DLD1 (cell line): ENCODE measurements around the gene NEDD4L.
"Not testable (repeated sequence)": the region's sequence is repeated elsewhere in the genome, so short reads cannot be mapped to it uniquely, and the experiment has no call there.

Source experiments
- in situ Hi-C: cut with HindIII; loops from 2 replicates; pipeline ENCODE4 v1.10.0; 2017; ENCODE audit warnings: low sequenced_read_pairs

Gene NEDD4L

DNA sequence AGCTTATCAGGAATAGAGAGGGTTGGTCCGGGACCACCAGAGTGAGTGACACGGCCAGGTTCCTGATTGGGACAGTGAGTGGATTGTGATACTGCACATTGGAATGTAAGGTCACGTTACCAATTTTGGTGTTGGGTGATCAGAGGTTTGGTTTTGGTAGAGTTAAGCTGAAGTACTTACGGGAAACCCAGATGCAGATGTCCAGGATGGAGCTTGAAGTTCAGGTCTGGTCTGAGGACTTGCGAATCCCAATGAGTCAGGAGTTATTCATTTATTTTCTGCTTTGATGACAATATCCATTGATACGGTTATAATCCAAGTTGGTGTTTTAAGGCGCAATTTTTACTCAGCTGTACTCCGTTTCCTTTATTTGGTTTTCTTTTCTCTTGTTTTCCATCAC is 311.2 kb downstream of the NEDD4L start:
- in situ Hi-C loops, result no loop called here

DNA sequence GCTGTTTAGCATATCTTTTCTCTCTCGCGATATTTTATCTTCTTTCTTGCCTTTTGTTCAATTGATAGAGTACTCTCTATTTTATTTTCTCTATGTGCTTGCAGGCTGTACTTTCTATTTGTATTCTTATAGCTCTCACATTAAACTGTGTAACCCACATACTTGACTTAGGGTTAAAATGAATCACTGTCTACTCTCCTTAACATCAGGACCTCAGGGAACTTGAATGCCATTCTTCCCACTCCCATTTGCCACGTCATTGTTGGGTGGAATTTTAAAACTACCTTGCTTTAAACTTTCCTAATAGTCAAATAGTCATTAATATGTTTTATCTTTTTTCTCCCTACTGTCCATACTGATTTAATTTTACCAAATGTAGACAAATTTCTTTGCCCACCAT is 315.2 kb downstream of the NEDD4L start:
- in situ Hi-C loops, result no loop called here

GRCh38 chr18:58359620-58360019 is 315.6 kb downstream of the NEDD4L start:
- in situ Hi-C loops, result no loop called here

GRCh38 chr18:58360324-58360723 is 316.3 kb downstream of the NEDD4L start:
- in situ Hi-C loops, result no loop called here

GRCh38 chr18:58361212-58361611 is 317.2 kb downstream of the NEDD4L start:
- in situ Hi-C loops, result no loop called here

- in situ Hi-C loops, result no loop called here
Measured at GRCh38 chr18:58362027-58362575, 318.1 kb downstream of the NEDD4L start.

- in situ Hi-C loops, result no loop called here
Measured at GRCh38 chr18:58362829-58363271, 318.8 kb downstream of the NEDD4L start.

DNA sequence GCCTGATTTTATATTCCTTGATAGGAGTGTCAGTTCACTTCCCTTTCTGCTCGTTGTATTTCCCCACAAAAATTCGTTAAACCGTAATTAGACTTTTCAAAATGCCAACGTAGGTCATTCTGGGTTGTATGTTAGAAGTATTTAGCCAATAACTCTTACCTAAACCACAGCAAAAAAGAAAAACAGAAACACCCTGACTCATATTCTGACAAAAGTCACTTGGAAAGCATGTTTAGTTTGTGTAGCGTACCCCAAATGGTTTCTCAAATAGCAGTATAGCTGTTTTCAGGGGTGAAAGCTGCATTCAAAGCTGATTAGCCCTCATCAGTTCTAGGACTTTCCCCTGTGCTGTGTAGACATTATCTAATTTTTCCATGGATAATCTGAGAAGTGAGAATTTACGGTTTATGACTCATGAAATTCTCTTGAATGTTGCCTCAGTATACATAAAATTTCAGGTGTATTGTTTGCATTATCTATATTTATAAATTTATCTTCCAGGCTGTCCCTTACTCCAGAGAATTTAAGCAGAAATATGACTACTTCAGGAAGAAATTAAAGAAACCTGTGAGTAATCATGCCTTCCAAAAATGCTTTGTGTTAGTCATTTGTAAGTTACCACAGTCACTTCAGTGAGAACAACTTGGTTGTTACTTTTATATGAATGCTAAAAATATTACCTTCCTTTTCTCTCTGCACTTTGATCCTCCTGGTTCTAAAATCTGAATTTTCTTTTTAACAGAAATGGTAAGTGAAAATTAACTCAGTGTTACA is 319.9 kb downstream of the NEDD4L start:
- in situ Hi-C loops, result no loop called here

DNA sequence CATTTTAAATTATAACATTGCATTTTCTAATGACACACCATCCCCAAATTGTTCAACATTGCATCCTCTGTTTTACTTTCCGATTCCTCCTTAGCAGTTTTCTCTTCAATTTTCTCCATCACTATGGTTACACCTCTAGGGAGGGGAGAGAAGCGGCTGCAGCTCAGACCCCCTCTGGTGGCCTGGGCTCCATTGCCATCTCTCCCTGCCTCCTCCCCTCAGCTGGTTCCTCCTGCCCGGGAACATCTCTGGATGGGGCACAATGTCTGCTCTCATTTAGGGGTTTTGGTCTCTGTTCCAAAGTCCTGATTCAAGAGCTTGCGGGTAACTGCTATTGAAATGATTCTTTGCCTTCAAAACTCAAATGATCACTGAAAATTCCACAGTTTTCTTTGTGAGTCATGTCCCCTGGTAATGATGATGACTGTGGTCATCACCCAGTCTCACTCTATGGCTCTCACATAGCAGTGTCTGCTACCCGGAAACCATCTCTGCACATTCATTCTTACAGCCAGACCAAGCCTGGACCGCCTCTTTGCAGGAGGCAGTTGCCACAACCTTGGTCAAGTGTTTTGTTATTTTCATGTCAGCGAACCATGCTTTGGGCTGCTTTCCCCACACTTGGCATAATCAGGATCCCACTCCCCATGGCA is 321.0 kb downstream of the NEDD4L start:
- in situ Hi-C loops, result no loop called here

GRCh38 chr18:58367425-58368140 is 323.6 kb downstream of the NEDD4L start:
- in situ Hi-C loops, result no loop called here

- in situ Hi-C loops, result no loop called here
Measured at GRCh38 chr18:58369616-58370015, 325.6 kb downstream of the NEDD4L start.

GRCh38 chr18:58370038-58370580 is 326.1 kb downstream of the NEDD4L start:
- in situ Hi-C loops, result no loop called here

- in situ Hi-C loops, result no loop called here
Measured at GRCh38 chr18:58370612-58371011, 326.6 kb downstream of the NEDD4L start.

GRCh38 chr18:58373481-58373880 is 329.5 kb downstream of the NEDD4L start:
- in situ Hi-C loops, result no loop called here

- in situ Hi-C loops, result no loop called here
Measured at GRCh38 chr18:58375051-58375450, 331.0 kb downstream of the NEDD4L start.

DNA sequence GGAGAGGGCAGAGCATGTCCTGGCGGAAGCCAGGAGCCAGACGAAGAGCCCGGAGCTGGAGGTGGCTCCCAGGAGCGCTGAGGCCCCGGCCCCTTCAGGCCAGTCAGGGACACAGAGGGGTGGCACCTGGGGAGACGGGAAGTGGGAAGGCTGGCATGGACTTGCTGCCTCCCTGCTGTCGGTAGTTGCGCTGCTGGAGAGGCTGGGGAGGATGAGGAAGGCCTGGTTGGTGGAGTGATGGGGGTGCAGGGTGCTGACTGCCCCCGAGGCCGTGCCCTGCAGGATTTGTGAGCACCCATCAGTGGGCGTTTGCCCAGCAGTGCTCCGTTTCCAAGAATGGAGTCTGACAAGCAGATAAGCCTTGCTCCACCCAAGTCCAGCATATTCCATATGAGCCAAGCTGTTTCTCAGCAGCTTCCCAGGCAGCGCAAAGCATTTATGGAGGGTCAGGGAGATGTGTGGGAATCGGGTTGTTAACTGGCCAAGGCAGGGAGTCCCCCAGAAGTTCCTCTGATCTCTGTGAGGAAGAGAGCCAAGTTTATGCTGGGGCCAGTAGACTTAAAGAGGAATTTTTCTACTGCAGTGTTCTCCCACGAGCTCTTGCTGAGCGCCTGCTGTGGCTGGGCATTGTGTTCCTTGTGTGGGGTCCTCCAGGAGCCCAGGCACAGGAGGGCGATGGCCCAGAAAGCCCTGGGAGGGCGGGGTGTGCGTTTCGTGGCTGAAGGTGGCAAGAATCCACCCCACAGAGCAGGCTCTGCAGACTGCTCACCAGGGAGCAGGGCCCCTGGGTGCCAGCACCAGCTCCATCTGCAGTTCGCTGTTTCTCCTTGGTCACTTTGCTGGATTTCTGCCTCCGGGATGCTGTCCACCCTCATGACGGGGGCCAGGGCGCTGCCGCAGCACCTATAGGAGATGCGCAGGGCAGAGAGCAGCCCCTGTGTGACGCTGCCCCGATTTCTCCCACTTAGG is 334.7 kb downstream of the NEDD4L start:
- in situ Hi-C loops, result no loop called here

DNA sequence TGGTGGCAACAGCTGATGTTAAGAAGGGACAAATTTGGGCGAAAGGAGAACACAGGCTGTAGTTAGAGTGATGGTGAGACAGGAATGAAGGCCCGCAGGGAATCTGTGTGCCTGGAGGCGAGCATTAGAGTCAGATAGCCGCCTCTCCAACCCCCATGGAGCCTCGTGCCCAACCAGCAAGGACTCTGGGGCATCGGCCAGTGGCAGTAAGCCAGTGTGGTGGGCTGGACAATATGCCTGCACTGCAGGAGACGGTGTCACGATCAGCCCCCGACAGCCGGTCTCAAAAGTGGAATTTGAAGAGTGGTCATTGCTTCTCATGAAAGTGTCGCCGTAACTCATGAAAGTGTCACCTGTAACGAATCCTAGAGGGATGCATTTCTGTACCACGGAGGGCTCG is 335.4 kb downstream of the NEDD4L start:
- in situ Hi-C loops, result no loop called here

DNA sequence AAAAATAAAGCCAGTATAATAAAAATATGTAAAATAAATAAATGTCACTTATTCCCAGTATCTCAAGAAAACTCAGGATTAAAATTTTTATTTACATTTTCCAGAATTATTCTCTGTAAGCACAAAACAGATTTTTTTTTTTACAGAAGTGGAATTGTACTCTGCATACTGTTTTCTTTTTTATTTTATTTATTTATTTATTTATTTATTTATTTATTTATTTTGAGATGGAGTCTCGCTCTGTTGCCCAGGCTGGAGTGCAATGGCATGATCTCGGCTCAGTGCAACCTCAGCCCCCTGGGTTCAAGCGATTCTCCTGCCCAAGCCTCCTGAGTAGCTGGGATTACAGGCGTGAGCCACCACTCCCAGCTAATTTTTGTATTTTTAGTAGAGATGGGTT is 336.1 kb downstream of the NEDD4L start:
- in situ Hi-C loops, result not testable (repeated sequence)

GRCh38 chr18:58381676-58382411 is 337.8 kb downstream of the NEDD4L start:
- in situ Hi-C loops, result no loop called here
